ENCODE results near the gene ABHD17C.
A peak's percentile ranks its signal among the peaks of the same experiment; 100 is the strongest.
"Not testable (repeated sequence)": the region's sequence is repeated elsewhere in the genome, so short reads cannot be mapped to it uniquely, and the experiment has no call there.

The ABHD17C gene

GRCh38 chr15:80695099-80695910, at the start of gene ABHD17C:
TSS of gene ABHD17C (plus strand) at chr15:80695310. CDS start at chr15:80695430, 120 bp downstream.
- DNase-seq (ENCODE audit: low read depth) = peak; percentile 27

DNA sequence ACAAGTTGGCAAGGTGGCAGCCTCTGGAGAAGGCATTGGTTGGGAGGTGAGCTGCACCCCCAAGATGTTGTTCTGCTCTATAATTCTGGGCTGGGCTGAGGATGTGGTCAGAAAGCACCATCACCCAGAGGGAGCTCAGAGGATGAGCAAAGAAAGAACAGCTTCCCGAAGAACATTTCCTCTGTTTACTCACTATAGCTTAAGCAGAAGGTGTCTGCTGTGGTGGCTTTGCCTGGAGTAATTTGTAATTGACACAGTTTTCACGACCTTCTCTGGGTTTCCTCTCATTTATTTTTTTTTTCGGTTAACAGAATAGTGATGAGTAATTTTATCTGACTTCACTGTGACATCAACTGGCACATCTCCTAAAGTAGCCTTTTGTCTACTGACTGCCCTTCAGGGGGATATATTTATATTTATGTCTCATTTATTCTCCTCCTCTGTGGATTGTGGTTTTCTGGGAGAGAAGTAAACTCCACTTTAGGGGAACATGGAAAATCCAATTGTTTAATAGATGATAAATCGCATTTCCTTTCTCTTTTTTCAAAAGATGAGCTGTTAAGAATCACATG, 49.5 kb upstream of the ABHD17C start:
- DNase-seq (ENCODE audit: low read depth) = no peak

- not testable (repeated sequence) for DNase-seq (ENCODE audit: low read depth)
Measured at GRCh38 chr15:80647424-80647823, 47.7 kb upstream of the ABHD17C start.

DNA sequence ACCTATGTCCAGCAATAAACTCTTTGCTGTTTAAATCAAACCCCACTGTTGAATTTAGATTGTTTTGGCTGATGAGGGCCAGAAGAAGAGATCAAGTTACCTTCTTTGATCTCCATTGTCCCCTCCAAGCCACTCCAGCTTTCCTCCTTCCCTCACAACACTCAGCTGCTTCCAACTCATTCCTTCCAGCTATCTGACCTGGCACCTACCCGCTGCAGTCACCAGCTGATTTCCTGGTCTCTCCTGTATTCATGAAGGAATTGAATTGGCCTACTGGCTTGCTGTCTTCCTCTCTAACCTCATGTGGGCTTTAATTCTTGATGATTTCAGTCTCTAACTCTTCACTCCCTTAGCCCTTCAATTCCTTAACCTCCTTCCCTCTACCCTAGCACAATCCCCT, 40.8 kb upstream of the ABHD17C start:
- DNase-seq (ENCODE audit: low read depth) = no peak

DNA sequence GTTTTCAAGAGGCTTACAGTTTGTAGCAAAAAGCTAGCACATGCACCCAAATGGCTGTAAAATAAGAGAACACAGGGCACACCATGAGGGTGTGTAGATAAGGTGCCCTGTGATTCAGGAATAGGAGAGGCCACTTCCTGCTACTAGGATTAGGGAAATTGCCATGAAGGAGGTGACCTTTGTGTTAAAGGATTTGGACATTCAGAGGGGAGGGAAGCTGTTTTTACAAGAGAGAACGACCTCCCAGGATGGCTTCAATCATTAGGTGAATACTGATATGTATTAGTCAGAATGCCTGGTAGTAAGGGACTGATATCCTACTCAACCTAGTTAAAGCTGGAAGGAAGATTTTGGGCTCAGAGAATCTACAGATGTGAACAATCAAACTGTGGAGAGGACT, 35.7 kb upstream of the ABHD17C start:
- DNase-seq (ENCODE audit: low read depth) = no peak

- DNase-seq (ENCODE audit: low read depth) = no peak
Measured at GRCh38 chr15:80660119-80660518, 35.0 kb upstream of the ABHD17C start.

GRCh38 chr15:80662129-80662528, 33.0 kb upstream of the ABHD17C start:
- no peak for DNase-seq (ENCODE audit: low read depth)

DNA sequence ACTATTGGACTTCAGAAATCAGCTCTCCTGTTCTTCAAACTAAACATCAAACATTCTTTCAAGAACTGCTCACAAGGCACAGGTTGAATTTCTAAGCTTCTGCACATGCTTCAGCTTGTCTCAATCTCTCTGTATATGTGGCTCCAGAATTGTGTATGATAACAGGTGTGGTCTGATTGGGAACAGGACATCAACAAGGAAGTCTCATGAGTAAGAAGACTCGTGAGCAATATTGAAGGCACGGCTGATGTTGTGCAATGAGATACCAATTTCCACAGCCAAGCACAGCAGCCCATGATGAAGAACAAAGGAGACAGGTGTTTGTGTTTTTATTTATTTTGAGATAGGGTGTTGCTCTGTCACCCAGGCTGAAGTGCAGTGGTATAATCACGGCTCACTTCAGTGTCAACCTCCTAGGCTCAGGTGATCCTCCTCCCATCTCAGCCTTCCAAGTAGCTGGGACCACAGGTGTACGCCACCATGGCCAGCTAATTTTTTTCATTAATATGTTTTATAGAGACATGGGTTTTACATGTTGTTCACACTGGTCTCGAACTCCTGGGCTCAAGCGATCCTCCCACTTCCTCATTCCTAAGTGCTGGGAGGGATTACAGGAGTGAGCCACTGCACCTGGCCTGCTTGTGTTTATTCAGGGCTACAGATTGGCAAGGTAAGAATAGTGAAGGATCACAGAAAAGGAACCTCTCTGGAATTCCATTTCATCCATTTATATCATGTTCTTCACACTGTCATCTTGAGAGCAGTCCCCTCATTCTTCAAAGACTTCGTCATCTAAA, 32.2 kb upstream of the ABHD17C start:
- no peak for DNase-seq (ENCODE audit: low read depth)

- no peak for DNase-seq (ENCODE audit: low read depth)
Measured at GRCh38 chr15:80665151-80665550, 30.0 kb upstream of the ABHD17C start.

GRCh38 chr15:80667936-80668335, 27.2 kb upstream of the ABHD17C start:
- no peak for DNase-seq (ENCODE audit: low read depth)

DNA sequence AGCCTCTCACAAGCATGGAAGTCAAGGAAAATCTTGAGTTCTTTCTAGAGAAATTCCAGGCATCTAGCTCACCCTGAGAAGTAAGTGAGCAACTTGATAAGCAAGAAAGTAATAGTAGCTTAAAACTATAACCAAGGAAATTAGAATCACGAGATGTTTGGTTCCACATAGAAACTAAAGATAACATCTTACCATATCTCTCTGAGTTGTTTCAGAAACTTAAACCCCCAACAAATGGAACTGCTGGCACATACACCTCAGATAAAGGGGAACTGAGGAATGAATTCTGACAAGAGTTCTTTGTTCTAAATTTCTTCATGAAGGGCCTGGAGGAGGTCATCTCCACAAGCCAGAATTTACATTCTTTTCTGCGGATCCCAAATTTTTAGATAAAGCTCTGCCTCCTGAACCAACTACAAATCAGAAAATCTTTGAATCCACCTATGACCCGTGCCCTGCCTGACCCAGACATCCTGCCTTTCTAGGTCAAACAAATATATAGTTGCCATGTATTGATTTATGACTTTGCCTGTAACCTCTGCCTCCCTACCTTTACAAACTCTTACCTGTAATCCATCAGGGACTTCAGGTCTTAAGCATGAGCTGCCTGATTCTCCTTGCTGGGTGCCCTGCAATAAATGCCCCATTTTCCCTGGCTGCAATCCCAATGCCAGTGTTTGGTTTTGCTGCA, 26.4 kb upstream of the ABHD17C start:
- DNase-seq (ENCODE audit: low read depth) = no peak

DNA sequence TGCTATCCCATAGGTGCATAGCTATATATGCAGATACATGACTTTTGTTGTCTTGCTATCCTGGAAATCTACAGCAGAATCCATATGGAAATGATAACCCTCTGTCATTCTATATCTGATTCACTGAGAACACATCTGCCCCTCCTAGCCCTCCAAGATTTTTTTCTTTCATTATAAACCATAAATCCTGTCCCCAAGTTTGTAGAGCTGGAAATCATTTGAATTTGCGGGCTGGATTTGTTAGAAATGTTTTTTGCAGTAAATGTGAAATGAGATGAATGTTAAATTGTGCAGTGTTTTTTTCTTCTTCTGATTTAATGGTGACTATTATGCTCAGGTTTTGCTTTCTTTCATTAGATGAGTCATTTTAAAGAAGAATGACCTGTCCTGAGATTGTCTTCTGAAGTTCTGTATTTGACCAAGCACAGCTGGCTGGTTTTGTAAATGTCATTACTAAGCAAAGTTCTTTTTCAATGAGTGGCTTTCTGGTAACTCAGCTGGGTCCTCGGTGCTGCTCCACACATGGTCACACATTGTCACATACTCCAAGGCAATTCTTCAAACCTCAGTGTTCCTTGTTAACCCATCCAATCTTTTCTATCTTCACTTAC, 25.3 kb upstream of the ABHD17C start:
- no peak for DNase-seq (ENCODE audit: low read depth)

GRCh38 chr15:80673561-80674244, 21.4 kb upstream of the ABHD17C start:
- no peak for DNase-seq (ENCODE audit: low read depth)

DNA sequence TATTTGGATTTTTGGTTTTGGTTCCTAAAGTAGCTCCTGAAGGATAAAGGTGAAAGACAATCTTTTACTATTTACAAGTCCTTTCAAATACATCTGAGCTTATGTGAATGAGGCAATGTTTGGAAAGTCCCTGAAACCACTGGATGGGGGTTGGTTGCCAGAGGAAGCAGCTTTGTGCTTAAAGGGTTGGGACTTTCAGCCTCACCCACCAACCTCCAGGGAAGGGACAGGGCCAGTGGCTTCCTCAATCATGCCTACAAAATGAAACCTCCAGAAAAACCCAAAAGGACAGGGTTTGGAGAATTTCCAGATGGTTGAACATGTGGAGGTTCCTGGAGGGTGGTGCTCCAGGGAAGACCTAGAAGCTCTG, 20.9 kb upstream of the ABHD17C start:
- no peak for DNase-seq (ENCODE audit: low read depth)

- DNase-seq (ENCODE audit: low read depth) = no peak
Measured at GRCh38 chr15:80677041-80677440, 18.1 kb upstream of the ABHD17C start.

GRCh38 chr15:80679167-80679803, 15.8 kb upstream of the ABHD17C start:
- DNase-seq (ENCODE audit: low read depth) = no peak

GRCh38 chr15:80679804-80680175, 15.3 kb upstream of the ABHD17C start:
- no peak for DNase-seq (ENCODE audit: low read depth)

DNA sequence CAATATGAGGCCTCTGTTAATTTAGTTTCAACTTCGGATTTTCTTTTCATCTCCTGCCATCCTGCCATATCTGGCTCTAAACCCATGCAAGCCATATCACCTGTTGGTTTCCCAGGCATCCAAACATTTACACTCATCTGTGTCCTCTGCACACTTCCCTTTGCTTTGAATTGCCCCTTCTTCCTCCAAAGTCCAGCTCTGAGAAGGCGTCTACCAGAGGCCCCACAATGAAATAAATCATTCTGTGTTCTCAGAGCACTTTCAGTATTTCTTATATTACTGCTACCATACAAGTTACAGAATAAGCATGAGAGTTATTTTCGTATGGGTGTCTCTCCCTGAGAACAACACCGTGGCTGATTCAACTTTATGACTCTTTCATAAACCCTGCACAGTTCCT, 12.9 kb upstream of the ABHD17C start:
- DNase-seq (ENCODE audit: low read depth) = no peak

DNA sequence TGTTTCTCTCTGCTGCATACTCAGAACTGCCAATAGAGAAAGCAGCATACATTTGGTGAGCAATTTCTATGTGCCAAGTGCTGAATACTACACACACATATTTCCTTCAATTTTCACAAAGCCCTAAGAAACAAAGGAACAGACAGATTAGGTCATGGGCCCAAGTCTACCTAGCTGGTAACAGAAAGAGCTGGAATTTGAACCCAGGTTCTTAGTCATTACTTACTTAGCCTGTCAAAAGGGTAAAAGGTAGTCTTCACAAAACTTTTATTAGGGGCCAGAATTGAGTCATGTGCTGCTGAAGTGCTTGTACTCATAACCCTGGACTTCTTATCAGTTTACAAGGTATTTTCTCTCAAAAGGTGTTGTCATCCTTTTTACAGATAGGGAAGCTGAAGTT, 10.4 kb upstream of the ABHD17C start:
- DNase-seq (ENCODE audit: low read depth) = no peak

DNA sequence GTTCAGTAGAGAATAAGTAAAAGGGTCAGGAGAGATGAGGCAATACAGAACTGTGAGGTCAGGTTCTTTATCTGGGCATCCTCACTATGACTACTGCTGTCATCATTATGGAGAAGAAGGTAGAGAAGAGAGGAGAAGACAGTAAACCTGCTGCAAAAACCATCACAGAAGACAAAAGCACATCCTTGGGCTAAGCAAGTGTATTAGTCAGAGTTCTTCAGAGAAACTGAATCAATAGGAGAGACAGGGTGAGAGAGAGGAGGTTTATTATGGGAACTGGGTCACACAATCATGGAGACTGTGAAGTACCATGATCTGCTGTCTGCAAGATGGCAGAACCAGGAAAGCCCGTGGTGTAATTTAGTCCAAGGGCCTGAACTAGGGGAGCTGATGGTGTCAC, 9.5 kb upstream of the ABHD17C start:
- no peak for DNase-seq (ENCODE audit: low read depth)

DNA sequence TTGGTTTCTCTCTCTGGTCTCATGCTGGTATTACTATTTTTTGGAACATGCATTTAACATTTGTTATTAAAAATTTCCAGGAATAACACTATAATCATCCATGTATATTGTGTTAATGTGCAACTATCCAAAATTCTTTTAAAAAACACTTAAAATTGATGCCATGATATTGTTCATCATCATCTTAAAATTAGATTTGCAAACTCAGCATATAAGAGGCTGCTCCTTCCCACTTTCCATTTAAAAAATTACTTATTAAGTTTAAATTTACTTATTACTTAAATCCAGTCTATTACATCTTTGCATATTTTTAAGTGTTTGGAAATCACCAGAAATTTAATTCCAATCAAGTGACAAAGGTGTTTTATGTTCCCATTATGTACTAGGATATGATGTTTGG, 5.8 kb upstream of the ABHD17C start:
- no peak for DNase-seq (ENCODE audit: low read depth)

All from activated T-cell treated with anti-CD3 and anti-CD28 coated beads for 24 hours (primary cell).